ENCODE data around the gene PIK3C2G.

- TF ChIP-seq CTCF (conservative IDR thresholded peaks at IDR 0.05; ENCODE audit: low read depth, low read length) (no peak), EZH2 (IDR thresholded peaks at IDR 0.05; ENCODE audit: borderline replicate concordance, low read depth, low read length, poor library complexity, severe bottlenecking) (no peak)
These were observed 111.9 kb downstream of the PIK3C2G start for GRCh38 chr12:18373181-18373580.

All from A673 (cell line).